GM19397 (cell line): ENCODE results near the gene BIN2.
"Not testable (repeated sequence)": the region's sequence is repeated elsewhere in the genome, so short reads cannot be mapped to it uniquely, and the experiment has no call there.

Experiments used
- ATAC-seq: cut with Tn5 transposase; IDR thresholded peaks from one replicate; pipeline ENCODE4 v1.9.1; 2021; ENCODE audit warnings: mild to moderate bottlenecking, moderate library complexity; ENCODE audit not compliant: unreplicated experiment

The BIN2 gene

GRCh38 chr12:51263341-51263740 is 60.6 kb downstream of the BIN2 start:
- ATAC-seq = no peak

- ATAC-seq = no peak
Observed at GRCh38 chr12:51262758-51263177, 61.2 kb downstream of the BIN2 start.

GRCh38 chr12:51259600-51259999 is 64.4 kb downstream of the BIN2 start:
- not testable (repeated sequence) for ATAC-seq

- ATAC-seq = no peak
Observed at GRCh38 chr12:51254536-51254935, 69.4 kb downstream of the BIN2 start.

- ATAC-seq = no peak
Observed at GRCh38 chr12:51253276-51253675, 70.7 kb downstream of the BIN2 start.

- ATAC-seq = no peak
Observed at GRCh38 chr12:51247523-51248206, 76.3 kb downstream of the BIN2 start.

- no peak for ATAC-seq
Observed at GRCh38 chr12:51246254-51246853, 77.6 kb downstream of the BIN2 start.

GRCh38 chr12:51245476-51246253 is 78.3 kb downstream of the BIN2 start:
- no peak for ATAC-seq

GRCh38 chr12:51244269-51244668 is 79.7 kb downstream of the BIN2 start:
- ATAC-seq = no peak

- ATAC-seq = no peak
Observed at GRCh38 chr12:51242876-51243275, 81.1 kb downstream of the BIN2 start.

GRCh38 chr12:51242120-51242519 is 81.9 kb downstream of the BIN2 start:
- no peak for ATAC-seq

- ATAC-seq = no peak
Observed at GRCh38 chr12:51240971-51241370, 83.0 kb downstream of the BIN2 start.

- peak; percentile 91 for ATAC-seq
Observed at GRCh38 chr12:51238510-51239334, 85.3 kb downstream of the BIN2 start, which contains the start of gene DAZAP2. Gene DAZAP2 (plus strand): TSS chr12:51238826. CDS start chr12:51238908, 82 bp downstream.

- ATAC-seq = no peak
Observed at GRCh38 chr12:51238037-51238509, 85.9 kb downstream of the BIN2 start.

GRCh38 chr12:51234530-51234929 is 89.4 kb downstream of the BIN2 start:
- ATAC-seq = no peak

GRCh38 chr12:51232642-51233041 is 91.3 kb downstream of the BIN2 start:
- ATAC-seq = no peak
